Brain microvascular endothelial cell (primary cell): ENCODE measurements around the gene STYXL2.
A peak's percentile ranks its signal among the peaks of the same experiment; 100 is the strongest.

Experiments used
- DNase-seq: peaks from one replicate; pipeline ENCODE4 v3.0.0-alpha.2; 2020
- H3K27ac ChIP-seq: fragments of 250-450 bp; sonication (Bioruptor Pico); 2 replicates; pipeline ENCODE4 v1.5.1; 2020; ENCODE audit warnings: mild to moderate bottlenecking, moderate library complexity
- H3K27me3 ChIP-seq: fragments of 250-450 bp; sonication (Bioruptor Pico); replicated peaks from 2 replicates; pipeline ENCODE4 v1.5.1; 2020; ENCODE audit warnings: mild to moderate bottlenecking
- H3K36me3 ChIP-seq: fragments of 250-450 bp; sonication (Bioruptor Pico); replicated peaks from 2 replicates; pipeline ENCODE4 v1.5.1; 2020; ENCODE audit warnings: mild to moderate bottlenecking
- H3K4me3 ChIP-seq: 2 replicates; pipeline ENCODE4 v1.5.1; 2011; ENCODE audit warnings: low read depth, mild to moderate bottlenecking, control low read depth, low read length, moderate library complexity
- in situ Hi-C: cut with HindIII; loops from 2 replicates; pipeline ENCODE4 v1.10.0; 2017; ENCODE audit warnings: low sequenced_read_pairs, low pct_ligation_motif_present
- TF ChIP-seq, protein P1 (sequence below): IDR thresholded peaks from 2 replicates; pipeline ENCODE4 v1.5.1; 2011; ENCODE audit warnings: low read depth, mild to moderate bottlenecking, moderate library complexity, low read length, control low read depth, inconsistent platforms; ENCODE audit errors: missing control alignments

The STYXL2 gene

DNA sequence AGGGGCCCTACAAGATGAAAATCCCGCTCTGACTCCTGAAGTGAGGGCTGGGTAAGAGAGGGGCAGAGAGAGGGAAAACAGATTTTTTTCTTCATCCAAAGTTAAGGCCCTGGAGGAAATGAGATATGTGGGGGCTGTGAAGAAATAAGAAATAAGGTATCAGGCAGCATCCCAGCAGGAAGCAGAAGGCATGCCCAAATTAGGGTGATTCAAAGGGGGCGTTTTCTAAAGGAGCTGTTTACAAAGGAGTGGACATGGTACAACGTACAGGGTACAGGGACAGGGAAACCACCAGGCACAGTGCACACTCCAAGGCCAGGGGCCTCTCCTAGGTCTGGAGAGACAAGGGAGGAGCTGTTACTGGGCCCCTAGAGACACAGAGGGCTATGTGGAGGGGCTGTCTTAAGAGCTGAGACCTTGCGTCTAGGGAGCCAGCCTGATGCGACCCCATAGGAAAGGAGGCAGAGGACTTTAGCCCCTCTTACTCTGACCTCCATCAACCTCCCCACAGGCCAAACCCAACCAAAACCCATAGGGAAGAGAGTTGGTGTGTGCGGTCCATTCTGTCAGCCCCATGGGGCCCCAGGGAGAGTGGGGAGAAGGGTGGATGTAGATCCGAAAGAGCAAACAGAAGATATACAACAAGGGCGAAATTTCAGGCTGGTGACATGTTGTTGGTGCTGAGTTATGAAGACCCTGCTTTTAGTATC lies 38.6 kb downstream of the STYXL2 start:
- in situ Hi-C loops = no loop called here
- H3K27me3 ChIP-seq = peaks cover 10% of the 10 kb centered on the region
- no peaks in the 10 kb centered on the region for H3K36me3 ChIP-seq
- DNase-seq = no peak
- TF ChIP-seq, protein P1, sequence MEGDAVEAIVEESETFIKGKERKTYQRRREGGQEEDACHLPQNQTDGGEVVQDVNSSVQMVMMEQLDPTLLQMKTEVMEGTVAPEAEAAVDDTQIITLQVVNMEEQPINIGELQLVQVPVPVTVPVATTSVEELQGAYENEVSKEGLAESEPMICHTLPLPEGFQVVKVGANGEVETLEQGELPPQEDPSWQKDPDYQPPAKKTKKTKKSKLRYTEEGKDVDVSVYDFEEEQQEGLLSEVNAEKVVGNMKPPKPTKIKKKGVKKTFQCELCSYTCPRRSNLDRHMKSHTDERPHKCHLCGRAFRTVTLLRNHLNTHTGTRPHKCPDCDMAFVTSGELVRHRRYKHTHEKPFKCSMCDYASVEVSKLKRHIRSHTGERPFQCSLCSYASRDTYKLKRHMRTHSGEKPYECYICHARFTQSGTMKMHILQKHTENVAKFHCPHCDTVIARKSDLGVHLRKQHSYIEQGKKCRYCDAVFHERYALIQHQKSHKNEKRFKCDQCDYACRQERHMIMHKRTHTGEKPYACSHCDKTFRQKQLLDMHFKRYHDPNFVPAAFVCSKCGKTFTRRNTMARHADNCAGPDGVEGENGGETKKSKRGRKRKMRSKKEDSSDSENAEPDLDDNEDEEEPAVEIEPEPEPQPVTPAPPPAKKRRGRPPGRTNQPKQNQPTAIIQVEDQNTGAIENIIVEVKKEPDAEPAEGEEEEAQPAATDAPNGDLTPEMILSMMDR = no peak
- H3K27ac ChIP-seq = no peak overlapping the region
- no peak overlapping the region for H3K4me3 ChIP-seq

DNA sequence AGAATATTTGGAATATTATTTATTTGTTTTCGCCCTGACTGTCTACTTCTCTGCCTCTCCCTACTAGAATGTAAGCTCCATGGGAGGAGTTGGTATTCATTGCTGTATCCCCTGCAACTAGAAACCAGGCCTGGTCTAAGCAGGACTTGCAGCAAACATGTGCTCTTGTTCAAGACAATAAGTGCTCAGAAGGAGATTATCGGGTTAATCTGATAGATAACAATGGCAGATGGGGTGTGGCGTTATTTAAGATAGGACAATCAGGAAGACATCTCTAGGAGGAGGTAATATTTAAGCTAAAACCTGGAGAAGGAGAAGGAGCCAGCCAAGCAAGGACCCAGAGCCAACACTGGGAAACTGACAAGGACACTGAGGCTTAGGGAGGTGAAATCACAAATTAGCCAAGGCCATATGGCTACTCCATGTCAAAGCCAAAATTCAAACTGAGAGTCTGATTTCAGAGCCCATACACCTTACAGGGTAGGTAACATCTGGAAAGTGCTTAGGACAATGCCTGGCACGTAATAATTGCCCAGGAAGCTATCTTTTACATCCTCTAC lies 41.5 kb downstream of the STYXL2 start:
- TF ChIP-seq, protein P1 = no peak
- Histone ChIP-seq H3K4me3 (no peak overlapping the region), H3K27ac (no peak overlapping the region), H3K36me3 (no peaks in the 10 kb centered on the region), H3K27me3 (peaks cover 2% of the 10 kb centered on the region)
- DNase-seq = no peak
- in situ Hi-C loops = no loop called here

DNA sequence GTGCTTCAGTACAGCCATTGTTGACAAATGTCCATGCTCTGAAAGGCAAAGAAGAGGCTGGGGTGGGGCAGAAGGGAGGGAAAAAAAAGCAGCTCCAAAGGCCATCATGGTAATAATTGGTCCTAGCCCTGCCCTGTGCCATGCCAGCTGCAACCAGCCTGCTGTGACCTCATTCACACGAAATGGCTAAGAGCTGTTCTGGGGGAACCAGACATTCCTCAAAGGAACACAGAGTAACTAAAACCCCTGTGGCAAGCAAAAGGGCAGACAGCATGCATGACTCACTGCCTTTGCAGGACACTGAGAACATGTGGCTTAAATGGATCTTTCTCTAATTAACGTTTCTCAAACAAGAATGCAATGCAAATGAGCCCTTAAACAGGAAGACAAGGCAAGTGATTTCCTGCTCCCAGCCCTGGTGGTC lies 42.3 kb downstream of the STYXL2 start:
- peak; percentile 60 for DNase-seq
- Histone ChIP-seq H3K4me3 (no peak overlapping the region), H3K36me3 (no peaks in the 10 kb centered on the region), H3K27ac (no peak overlapping the region), H3K27me3 (no peaks in the 10 kb centered on the region)
- TF ChIP-seq, protein P1 = no peak
- in situ Hi-C loops = no loop called here

DNA sequence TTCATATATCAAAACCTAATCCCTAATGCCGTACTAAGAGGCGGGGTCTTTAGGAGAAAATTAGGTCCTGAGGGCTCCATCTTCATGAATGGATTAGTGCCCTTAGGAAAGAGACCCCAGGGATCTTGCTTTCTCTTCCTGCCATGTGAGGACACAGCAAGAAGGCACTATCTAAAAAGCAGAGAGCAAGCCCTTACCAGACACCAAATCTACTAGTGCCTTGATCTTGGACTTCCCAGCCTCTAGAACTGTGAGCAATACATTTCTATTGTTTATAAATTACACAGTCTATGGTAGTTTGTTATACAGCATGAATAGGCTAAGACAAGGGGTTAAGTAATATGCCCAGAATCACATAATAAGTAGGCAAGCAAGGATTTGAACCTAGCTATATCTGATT lies 42.9 kb downstream of the STYXL2 start:
- Histone ChIP-seq H3K27me3 (no peaks in the 10 kb centered on the region), H3K27ac (no peak overlapping the region), H3K36me3 (no peaks in the 10 kb centered on the region), H3K4me3 (no peak overlapping the region)
- TF ChIP-seq, protein P1 = no peak
- no peak for DNase-seq
- in situ Hi-C loops = no loop called here

DNA sequence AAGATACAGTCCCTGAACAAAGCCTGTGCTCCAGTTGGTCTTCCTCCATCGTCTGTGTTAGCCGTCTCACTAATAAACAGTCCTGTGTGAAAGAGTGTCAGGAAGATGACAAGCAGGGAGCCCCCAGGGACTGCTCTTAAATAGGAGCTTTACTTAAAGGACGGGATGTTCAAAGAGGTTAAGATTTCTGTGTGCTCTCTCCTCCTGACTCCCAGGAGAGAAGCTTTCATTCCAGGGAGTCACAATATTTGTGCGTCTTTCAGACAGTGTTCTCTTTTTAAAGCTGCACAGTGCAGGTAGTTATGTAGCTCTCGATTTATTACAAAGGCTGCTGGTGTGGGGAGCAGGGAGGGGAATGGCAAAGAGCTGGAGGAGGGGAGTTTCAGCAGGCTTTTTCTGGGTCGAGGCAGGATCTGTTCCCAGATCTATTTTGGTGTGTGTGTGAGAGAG lies 43.5 kb downstream of the STYXL2 start:
- in situ Hi-C loops = no loop called here
- TF ChIP-seq, protein P1 = no peak
- Histone ChIP-seq H3K4me3 (no peak overlapping the region), H3K36me3 (no peaks in the 10 kb centered on the region), H3K27ac (no peak overlapping the region), H3K27me3 (no peaks in the 10 kb centered on the region)
- no peak for DNase-seq
